ENCODE measurements around the gene ASB10.

ASB10 gene

DNA sequence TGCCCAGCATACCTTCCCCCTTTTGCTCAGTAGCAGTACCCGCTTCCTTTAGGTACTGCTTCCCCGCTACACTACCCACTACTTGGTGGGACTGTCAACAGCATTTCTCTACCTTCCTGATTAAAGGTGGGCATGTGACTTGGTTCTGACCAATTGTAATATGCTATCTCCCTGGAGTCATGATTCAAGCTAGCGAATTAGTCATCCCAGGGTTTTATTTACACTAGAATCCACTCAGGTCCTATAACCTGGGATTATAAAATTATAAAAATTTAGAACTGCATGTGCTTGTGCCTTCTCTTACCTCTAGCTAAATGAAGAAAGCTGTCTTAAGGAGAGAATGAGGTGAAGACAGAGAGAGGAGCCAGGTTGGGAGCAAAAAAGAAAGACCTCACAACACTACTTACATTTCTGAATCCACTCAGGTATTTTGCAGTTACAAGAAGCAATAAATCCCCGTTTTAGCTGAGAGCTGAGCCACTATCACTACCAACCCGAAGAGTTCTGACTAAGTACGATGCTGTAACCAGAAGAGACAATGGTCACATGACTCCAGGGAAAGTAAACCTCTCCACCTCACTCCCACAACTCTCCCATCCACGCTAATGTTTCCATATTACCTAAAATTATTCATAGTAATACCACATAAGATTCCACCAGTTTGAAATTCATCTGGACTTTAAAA is 29.3 kb downstream of the ASB10 start:
- DNase-seq: no peak

DNA sequence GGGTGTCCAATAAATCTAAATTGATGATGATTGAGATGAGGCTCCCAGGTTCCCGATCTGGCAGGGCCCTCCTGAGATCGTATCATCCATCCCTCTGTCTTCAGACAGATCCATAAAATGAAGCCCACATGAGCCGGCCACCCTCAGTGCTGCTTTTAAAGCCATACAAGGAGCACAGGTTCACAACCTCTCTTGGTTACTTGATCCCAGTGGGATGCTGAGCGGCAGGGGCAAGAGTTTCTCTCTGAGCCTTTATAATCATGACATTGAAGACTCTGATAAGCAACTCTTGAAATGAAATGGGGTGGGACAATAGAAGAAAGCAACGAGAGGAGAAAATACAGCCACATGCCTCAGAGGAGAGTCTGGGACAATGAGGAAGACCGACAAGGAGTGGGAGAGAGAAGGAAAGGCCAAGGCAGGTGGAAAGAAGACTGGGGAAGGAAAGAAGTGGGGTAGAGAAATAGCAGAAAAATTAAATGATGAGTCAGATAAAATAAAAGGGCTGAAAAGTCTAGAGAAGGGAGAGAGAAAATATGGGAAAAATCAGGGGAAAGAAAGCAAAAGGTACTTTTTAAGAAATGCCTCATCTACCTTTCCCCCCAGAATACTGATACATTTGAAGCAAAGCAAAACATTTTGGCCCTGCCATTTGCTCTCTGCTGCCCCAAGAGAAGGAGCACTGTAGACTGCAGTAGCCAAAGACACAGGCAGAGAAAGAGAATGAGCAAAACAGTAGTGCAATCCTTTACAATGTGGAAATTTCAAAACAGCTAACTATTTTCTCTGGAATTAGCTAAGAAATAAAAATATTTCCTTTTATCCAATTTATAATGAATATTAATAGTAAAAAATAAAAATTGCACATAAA is 34.2 kb downstream of the ASB10 start:
- DNase-seq: no peak

DNA sequence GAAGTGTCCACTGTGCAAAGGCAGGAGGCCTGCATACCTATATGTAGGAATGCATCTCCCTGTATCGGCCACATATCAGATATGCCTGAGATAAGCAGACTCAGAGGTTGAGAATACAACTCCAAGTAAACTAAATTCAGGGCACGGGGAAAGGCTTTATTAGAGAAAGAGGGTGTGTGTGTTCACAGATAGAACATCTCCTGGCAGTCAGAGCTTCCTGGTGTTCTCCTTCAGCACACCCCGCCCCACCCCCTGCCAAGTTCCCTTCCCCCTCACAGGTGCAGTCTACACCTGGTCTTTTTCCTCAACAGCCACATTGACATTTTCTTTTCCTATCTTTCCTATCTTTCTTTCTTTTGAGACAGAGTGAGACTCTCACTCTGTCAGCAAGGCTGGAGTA is 36.7 kb downstream of the ASB10 start:
- DNase-seq: no peak

DNA sequence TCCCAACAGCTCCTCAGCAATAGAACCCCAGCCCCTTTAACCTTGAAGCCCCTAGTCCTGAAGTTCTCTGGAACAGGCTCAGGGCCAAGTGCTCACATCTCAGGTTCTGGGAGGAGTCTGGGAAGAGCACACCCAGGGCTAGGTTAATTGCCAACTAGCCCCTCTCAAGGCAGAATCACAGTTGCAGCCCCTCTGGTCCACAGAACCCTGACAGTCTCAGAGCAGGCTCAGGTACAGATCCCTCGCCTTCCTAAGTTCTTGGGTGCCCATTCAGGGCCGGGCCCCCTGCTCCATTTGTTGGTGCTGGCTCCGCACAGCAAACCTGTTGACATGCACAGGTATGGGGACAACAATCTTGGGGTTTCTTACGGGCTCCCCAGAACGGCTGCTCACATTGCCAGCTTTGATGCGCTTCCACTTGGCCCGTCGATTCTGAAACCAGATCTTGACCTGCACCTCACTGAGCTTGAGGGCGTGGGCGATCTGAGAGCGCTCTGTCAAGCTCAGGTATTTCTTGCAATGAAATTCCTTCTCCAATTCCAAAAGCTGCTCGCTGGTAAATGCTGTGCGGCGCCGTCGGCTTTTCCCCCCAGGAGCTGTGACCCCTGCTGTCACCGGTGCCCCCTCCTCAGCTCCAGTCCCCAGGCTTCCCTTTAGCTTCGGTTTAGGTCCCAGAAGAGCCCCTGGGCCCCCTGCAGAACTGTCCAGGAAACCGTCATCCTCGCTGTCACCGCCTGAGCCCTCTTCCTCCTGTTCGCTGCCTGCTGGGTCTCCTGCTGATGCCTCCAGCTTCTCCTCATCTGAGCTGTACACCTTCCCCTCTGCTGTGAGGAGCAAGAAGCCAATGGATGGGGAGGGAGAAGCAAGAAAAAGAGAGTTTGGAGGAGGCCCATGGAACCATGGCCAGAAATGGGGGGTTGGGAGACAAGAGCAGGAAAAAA is 38.5 kb downstream of the ASB10 start:
- DNase-seq: no peak

DNA sequence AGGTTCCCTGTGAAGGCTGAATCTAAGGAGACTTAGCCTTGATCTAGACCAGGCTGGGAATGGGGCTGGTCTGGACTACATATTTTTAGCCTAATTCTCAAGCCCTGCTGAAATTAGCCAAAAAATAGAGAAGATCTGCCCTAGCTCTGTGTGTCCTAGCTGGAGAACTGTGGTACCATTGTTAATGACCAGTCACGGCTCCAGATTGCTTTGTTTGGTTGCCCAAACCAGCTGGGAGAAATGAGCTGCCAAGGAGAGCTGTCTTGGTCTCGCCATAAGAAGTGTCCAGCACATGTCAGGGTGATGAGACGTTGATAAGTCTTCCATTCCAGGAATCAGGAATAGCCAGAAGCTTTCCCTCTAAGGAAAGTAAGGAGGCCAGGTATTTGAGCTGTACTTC is 40.3 kb downstream of the ASB10 start:
- DNase-seq: no peak

DNA sequence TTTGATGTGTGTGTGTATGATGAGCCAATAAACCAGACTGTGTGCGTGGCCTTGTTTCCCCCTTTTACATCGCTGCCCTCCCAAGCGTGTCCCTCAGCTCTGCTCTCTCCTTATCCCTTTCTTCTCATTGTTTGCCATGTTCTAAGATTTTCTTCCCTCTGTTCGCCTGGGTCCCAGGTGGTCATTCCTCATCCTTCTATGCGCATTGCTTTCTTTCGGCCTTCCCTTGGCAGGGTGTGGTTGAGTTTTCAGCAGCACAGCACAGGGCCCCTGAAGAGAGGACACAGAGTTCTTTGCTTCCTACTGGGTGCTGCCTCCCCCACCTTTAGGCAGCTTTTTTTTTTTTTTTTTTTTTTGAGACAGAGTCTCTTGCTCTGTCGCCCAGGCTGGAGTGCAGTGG is 42.7 kb downstream of the ASB10 start:
- DNase-seq: no peak

DNA sequence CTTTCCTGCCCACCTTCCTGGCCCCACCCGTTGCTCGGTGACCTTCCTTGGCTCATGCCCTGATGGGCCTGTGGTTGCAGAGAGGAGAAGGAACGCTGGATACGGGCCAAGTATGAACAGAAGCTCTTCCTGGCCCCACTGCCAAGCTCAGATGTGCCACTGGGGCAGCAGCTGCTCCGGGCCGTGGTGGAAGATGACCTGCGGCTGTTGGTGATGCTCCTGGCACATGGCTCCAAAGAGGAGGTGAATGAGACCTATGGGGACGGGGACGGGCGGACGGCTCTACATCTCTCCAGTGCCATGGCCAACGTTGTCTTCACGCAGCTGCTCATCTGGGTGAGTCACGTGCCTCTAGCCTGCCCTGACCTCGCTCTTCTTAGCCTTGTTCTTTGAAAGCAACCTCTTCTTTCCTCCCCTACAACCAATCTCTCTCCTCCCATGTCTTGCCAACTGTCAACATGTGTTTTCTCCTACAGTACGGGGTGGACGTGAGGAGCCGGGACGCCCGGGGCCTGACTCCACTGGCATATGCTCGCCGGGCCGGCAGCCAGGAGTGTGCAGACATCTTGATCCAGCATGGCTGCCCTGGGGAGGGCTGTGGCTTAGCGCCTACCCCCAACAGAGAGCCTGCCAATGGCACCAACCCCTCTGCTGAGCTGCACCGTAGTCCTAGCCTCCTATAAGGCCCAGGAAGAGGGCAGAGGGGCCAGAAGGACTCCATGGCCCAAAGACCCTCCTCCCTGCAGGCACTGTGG is 43.6 kb downstream of the ASB10 start:
- no peak for DNase-seq

DNA sequence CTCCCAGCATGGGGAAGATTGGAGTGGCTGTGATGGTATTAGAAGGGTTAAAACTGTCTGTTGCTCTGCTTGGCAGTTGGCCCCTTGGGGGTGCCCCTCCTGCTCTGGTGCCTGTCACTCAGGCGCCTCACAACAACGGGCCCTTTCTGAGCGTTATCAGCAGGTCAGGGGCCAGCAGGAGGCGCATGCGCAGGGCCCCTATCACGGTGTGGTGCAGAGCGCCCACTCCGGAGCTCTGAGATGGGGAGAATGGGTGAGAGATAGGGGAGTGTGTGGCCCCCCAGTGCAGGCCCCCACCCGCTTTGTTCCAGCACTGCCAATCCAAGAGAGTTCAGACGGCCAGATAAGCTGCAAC is 44.4 kb downstream of the ASB10 start:
- no peak for DNase-seq

DNA sequence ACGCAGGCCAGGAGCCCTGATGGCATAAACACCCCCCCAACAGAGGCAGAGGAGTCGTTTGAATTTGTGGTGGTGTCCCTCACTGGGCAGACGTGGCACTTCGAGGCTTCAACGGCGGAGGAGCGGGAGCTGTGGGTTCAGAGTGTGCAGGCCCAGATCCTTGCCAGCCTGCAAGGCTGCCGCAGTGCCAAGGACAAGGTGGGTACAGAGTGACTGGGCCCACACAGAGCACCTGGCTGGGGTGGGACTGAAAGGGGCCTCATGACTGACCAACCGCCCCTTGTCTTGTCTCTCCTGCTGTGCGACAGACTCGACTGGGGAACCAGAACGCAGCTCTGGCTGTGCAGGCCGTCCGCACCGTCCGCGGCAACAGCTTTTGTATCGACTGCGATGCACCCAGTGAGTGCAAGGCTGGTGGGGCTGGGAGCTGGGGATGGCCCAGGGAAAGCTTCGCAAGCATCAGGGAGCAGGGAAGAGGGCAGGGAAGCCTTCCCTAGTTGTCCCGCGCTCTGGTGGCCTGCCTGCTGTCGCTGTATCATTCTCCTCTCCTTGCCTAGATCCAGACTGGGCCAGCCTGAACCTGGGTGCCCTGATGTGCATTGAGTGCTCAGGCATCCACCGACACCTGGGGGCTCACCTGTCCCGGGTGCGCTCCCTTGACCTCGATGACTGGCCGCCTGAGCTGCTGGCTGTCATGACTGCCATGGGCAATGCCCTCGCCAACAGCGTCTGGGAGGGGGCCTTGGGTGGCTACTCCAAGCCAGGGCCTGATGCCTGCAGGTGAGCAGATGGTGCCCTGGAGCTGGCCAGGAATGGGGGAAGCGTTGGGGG is 45.0 kb downstream of the ASB10 start:
- DNase-seq: no peak

DNA sequence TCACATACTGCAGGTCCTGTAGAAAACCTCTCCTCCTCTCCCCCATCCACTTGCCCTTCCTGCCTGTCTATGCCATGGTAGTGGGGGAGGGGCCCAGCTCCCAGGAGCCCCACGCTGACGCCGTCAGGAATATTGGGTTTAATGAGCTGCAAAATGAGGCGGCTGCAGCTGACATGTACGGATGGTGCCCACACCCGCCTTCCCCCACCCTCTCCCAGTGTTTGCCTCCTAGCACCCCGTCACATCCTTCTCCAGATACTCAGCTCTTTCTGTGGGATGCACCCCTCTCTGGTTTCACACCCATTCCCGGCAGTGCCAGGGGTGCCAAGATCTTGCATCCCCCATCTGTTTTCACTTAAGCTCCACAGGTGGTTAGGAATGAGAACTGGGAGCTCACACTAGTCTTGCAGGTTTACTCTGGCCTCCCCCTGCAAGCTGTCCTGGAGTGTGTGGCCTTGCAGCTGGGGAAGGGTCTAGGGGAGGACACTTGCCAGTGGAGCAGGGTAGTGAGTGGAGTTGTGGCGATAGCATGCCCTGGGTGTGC is 45.7 kb downstream of the ASB10 start:
- DNase-seq: no peak

DNA sequence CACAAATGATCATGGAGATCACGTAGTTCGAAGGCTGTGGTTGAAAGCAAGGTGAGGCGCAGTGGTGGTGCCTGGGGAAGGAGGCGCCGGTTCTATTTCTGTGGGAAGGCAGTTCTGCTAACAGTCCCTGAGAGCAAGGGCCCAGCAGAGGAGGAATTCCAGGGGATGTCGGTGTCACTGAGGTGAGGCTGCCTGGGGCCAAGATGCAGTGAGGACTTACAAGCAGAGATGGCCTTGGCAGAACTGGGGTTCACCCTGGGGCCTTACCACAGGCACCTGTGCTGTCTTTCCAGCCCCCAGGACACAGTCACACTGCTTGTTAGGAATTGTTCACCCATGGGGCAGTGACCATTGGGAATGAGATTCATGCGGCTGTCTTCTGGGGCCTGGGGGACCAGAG is 46.2 kb downstream of the ASB10 start:
- no peak for DNase-seq

DNA sequence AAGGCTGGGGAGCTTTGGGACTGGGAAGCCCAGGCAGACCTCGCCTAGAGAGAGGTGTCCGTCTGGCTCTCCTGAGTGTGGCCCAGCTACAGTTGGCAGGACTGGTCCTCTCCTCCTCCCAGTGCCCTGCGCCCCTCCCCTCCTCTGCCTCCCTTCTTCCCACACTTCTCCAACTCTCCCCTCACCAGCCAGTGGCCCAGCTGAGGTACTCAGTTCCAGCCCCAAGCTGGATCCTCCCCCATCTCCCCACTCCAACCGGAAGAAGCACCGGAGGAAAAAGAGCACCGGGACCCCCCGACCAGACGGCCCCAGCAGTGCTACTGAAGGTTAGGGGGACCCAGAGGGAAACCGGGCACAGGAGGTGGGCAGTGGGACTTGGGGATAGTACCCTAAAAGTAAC is 47.3 kb downstream of the ASB10 start:
- no peak for DNase-seq

DNA sequence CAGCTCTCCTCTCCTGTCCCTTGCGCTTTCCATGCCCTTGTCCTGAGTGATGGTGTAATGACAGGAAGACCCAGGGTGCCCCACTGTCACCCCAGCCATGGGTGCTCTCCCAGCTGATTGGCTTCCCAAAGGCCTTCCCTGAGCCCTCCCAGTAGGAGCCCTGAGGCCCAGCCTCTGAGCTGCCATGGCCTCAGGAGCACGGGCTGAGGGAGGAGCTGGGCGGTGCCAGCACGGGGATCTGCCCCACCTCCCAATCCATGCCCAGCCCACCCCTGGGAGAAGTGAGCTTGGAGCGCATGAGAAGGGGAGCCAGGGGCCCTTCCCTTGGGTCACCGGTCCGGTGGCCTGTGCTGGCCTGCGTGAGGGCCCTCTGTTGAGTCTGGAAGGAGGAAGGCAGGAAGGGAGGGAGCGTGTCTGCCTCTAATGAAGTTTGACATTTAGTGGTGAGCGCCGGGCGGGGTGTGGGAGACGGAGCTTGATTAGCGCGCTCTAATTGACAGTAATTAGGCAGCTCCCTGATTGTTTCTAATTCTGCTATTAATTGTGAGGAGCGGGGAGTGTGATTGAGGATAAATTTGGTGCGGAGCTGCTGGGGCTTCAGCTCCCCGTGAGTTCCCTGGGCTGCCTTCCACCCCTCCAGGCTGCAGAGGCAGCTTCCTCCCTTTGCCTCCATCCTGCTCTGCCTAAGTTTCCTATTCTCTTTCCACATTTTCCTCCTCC is 47.8 kb downstream of the ASB10 start:
- no peak for DNase-seq

DNA sequence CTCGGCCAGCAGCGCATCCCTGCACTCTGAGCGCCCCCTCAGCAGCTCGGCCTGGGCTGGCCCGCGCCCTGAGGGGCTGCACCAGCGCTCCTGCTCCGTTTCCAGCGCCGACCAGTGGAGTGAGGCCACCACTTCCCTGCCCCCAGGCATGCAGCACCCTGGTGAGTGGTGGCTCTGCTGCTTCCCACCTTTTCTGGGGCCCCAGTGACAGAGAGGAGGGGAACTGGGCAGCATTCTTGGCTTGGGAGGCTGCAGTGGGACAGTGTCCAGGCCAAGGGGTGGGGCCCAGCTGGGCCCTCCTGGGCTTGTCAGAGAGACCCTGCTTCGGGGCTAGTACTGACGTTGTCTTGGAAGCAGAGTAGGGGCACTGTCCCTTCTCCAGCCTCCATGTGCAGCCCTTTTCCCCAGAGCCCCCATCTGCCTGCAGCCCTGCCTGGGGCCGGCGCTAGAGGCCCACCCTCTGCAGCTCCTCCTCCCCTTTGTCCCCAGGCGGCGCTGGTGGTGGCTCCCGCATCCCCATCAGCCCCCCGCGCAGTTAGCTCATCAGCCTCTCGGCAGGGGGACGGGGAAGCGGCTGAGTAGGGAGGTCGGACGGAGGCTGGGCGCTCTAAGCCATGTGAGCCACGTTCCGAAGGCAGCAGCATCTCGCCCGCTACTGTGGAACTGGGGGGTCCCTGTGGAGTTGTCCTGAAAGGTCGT is 48.7 kb downstream of the ASB10 start:
- DNase-seq: no peak

DNA sequence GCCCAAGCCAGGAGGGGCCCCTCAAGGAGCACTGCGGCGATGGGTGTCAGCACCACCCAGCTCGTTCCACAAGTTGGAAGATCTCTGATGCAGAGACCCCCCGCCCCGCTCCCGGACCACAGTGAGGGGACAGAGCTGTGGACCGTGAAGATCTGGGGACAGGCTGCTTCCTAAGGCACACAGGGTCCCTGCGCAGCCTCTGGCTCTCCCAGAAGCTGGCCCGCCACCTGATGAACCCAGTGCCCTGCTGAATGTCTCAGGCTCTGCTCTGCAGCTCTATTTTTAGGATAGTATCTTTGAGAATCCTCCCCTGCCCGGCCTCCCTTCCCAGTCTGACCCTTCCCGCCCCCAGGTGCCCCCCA is 49.3 kb downstream of the ASB10 start:
- no peak for DNase-seq

DNA sequence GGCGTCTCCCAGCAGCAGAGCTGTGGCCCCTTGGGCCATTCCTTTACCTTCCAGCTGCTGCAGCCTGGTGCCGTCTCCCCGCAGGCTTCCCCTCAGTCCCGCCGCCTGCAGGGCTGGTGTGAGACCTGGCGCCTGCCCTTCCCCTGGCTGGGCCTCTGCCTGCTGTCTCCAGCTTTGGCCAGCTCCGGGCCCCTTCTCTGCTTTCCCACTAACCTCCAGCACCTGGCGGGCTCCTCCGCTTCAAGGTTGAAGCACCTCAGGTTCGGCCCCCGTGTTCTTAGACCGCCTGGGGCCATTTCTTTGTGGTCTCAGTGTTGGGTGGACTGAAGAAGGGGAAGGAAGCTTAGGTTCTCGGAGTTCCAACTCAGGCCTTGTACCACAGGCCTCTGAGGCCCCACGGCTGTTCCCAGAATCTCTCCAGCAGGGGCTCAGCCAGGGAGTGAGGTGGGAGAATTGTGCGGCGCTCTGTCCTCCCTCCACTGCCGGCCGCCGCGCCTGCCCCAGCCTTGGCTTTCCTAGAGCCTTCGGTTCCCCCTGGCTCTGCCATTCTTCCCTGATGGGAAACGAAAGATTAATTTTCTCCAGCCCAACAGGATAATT is 49.9 kb downstream of the ASB10 start:
- DNase-seq: no peak

DNA sequence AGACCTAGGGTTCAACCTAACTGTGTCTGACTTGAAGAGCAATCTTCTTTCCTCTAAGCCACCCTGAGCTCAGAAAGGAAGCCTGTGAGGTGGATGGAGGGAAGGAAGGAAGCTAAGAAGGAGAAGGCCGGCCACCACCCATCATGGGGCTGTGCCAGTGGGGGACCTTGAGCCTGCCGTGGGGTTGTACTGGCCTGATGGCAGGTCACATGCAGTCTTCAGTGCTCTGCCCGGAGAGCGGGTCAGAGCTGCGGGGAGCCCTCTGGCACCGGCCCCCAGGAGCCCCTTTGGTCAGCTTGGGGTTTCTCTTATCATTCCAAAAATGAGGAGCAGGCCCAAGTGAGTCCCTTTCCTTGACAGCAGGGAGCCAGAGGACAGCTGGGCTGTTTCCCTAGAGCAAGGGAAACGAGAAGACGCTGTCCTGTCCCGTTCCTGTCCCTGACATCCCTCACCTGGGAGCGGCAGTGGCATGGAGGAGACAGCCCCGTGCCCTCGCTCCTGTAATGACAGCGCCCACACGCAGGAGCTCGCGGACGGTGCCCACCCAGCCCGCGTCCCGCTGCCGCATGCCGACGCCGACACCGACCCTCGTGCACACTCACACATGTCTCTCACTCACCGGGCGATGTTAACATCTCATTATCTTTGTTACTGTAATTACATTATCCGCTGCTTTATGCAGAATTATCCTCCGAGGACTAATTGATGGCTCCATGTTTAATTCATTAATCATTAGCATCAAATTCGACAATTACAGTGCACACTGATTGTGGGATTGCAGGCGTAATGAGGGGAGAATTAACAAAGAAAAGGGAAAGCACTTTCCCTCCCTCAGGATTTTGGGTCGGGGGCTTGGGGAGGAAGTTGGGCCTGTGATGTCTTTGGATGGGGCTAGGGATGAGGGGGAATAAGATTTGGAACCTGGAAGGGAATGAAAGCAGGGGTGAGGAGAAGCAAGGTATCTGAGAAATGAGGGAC is 50.9 kb downstream of the ASB10 start:
- no peak for DNase-seq

DNA sequence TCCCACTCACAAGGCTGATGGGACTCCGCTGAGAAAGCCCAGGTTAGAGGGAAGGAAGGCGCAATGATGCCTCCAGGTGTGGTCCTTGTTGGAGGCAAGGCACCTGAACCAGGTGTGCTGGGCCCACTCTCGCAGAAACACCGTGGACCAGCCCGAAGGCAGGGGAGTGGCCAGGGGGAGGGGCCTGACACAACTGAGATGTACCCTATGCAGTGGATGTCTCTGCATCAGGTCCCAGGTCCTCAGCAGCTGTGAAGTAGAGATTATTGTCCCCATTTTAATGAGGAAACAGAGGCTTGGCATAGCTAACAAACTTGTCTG is 51.6 kb downstream of the ASB10 start:
- no peak for DNase-seq
